Measurements from ENCODE around the gene CRKL.
A peak's percentile ranks its signal among the peaks of the same experiment; 100 is the strongest.
"Not testable (repeated sequence)": the region's sequence is repeated elsewhere in the genome, so short reads cannot be mapped to it uniquely, and the experiment has no call there.

The CRKL gene

GRCh38 chr22:20889025-20889704, 28.0 kb upstream of the CRKL start:
- Mint-ChIP-seq H3K4me3 (no peak overlapping the region), H3K9me3 (no peaks in the 10 kb centered on the region), H3K27ac (no peak overlapping the region), H3K4me1 (peaks cover 5% of the 10 kb centered on the region), H3K36me3 (peaks cover 54% of the 10 kb centered on the region)
- DNase-seq (ENCODE audit: low spot score in 2 of 2): no peak
- no peak for ATAC-seq

GRCh38 chr22:20889904-20890540, 27.2 kb upstream of the CRKL start:
- Mint-ChIP-seq H3K4me1 (peaks cover 5% of the 10 kb centered on the region), H3K27ac (no peak overlapping the region), H3K9me3 (no peaks in the 10 kb centered on the region), H3K4me3 (no peak overlapping the region), H3K36me3 (peaks cover 46% of the 10 kb centered on the region)
- DNase-seq (ENCODE audit: low spot score in 2 of 2): no peak
- ATAC-seq: no peak

GRCh38 chr22:20890975-20891374, 26.2 kb upstream of the CRKL start:
- H3K36me3 Mint-ChIP-seq: peaks cover 37% of the 10 kb centered on the region
- ATAC-seq (no peak), DNase-seq (ENCODE audit: low spot score in 2 of 2) (no peak)
- H3K9me3 Mint-ChIP-seq: no peaks in the 10 kb centered on the region
- no peak overlapping the region for H3K27ac Mint-ChIP-seq
- no peak overlapping the region for H3K4me3 Mint-ChIP-seq
- no peaks in the 10 kb centered on the region for H3K4me1 Mint-ChIP-seq

GRCh38 chr22:20897737-20898136, 19.5 kb upstream of the CRKL start:
- ATAC-seq; H3K36me3 Mint-ChIP-seq; H3K4me1 Mint-ChIP-seq; H3K4me3 Mint-ChIP-seq; H3K27ac Mint-ChIP-seq; DNase-seq (ENCODE audit: low spot score in 2 of 2); H3K9me3 Mint-ChIP-seq: not testable (repeated sequence)

DNA sequence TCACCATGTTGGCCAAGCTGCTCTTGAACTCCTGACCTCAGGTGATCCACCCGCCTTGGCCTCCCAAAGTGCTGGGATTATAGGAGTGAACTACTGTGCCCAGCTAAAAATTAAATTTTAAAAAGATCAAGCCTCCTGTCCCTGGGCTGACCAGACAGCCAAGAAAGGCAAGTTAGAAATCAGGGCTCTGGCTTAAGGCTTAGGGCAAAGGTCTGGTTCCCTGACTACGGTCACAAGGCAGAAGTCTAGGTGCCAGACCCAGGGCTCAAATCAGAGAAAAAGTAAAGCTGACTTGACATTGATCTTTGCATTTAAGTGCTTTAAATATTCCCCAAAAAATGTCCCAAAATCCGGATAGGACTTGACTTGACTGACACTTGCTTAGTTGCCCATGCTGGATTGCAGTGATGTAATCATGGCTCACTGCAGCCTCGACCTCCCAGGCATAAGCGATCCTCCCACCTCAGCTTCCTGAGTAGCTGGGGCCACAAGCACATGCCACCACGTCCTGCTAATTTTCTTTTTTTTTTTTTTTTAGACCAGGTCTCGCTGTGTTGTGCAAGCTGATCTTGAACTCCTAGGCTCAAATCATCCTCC, 17.3 kb upstream of the CRKL start:
- H3K4me1 Mint-ChIP-seq: no peaks in the 10 kb centered on the region

GRCh38 chr22:20901093-20902033, 15.8 kb upstream of the CRKL start:
- not testable (repeated sequence) for DNase-seq (ENCODE audit: low spot score in 2 of 2); H3K4me3 Mint-ChIP-seq; H3K4me1 Mint-ChIP-seq; H3K36me3 Mint-ChIP-seq; H3K9me3 Mint-ChIP-seq; H3K27ac Mint-ChIP-seq; ATAC-seq

More for the DNA sequence above, 17.3 kb upstream of the CRKL start:
- Mint-ChIP-seq H3K9me3 (no peaks in the 10 kb centered on the region), H3K36me3 (peaks cover 6% of the 10 kb centered on the region), H3K27ac (no peak overlapping the region), H3K4me3 (no peak overlapping the region)
- no peak for DNase-seq (ENCODE audit: low spot score in 2 of 2)
- no peak for ATAC-seq

GRCh38 chr22:20903093-20903492, 14.1 kb upstream of the CRKL start:
- H3K4me1 Mint-ChIP-seq: no peaks in the 10 kb centered on the region
- no peaks in the 10 kb centered on the region for H3K36me3 Mint-ChIP-seq
- no peaks in the 10 kb centered on the region for H3K9me3 Mint-ChIP-seq
- ATAC-seq: no peak
- no peak for DNase-seq (ENCODE audit: low spot score in 2 of 2)
- H3K4me3 Mint-ChIP-seq: no peak overlapping the region
- no peak overlapping the region for H3K27ac Mint-ChIP-seq

DNA sequence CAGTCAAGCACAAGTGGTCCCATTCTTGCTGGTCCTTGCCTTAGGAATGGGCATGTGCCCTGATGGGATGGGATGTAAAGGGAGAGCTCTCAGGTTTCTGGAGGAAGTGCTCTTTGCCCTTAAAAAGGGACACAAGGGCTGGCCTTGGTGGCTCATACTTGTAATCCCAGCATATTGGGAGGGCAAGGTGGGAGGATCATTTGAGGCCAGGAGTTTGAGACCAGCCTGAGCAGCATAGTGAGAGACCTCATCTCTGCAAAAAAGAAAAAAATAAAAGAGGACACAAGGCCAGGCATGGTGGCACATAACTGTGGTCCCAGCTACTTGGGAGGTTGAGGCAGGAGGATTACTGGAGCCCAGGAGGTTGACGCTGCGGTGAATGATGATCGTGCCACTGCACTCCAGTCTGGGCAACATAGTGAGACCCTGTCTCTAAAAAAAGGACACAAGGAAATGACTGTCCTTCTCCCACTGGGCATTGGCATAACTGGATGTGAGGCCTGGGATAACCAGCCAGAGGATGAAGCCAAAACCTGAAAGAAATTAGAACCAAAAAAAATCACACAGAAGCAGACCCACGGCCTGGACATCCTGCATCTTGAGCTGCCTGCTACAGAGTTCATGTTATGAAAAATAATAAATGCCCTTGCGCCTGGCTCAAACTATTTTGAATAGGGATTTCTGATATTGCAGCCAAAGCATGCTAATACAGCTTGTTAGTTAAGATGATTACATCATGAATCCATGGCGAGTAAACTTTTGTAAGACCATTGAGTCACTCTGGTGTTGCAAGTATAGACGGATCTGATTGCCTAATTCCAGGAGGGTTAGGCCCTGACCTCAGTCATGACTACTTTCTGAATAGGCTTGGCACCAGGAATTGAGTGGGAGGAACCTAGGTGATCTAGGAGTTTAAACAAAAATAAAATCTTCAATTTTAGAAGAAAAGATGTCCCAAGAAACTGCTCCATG, 12.9 kb upstream of the CRKL start:
- no peak for DNase-seq (ENCODE audit: low spot score in 2 of 2)
- H3K36me3 Mint-ChIP-seq: no peaks in the 10 kb centered on the region
- H3K4me1 Mint-ChIP-seq: no peaks in the 10 kb centered on the region
- no peak overlapping the region for H3K27ac Mint-ChIP-seq
- no peaks in the 10 kb centered on the region for H3K9me3 Mint-ChIP-seq
- H3K4me3 Mint-ChIP-seq: no peak overlapping the region
- peak; percentile 40 for ATAC-seq

DNA sequence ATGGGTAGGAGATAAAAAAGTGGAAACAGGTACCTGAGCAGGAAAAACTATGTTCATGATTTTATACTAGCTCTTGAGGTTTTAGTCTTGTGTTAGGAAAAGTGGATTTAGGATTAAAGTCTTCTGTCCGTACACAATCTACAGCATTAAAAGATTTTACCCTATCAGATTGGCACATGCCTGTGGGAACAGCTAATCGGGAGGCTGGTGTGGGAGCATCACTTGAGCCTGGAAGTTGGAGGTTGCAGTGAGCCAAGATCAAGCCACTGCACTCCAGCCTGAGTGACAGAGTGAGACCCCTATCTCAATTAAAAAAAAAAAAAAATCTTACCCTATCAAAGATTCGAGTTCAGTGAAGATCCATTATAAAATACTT, 12.2 kb upstream of the CRKL start:
- Mint-ChIP-seq H3K4me3 (no peak overlapping the region), H3K4me1 (no peaks in the 10 kb centered on the region), H3K36me3 (no peaks in the 10 kb centered on the region), H3K27ac (no peak overlapping the region), H3K9me3 (no peaks in the 10 kb centered on the region)
- ATAC-seq: no peak
- DNase-seq (ENCODE audit: low spot score in 2 of 2): no peak

DNA sequence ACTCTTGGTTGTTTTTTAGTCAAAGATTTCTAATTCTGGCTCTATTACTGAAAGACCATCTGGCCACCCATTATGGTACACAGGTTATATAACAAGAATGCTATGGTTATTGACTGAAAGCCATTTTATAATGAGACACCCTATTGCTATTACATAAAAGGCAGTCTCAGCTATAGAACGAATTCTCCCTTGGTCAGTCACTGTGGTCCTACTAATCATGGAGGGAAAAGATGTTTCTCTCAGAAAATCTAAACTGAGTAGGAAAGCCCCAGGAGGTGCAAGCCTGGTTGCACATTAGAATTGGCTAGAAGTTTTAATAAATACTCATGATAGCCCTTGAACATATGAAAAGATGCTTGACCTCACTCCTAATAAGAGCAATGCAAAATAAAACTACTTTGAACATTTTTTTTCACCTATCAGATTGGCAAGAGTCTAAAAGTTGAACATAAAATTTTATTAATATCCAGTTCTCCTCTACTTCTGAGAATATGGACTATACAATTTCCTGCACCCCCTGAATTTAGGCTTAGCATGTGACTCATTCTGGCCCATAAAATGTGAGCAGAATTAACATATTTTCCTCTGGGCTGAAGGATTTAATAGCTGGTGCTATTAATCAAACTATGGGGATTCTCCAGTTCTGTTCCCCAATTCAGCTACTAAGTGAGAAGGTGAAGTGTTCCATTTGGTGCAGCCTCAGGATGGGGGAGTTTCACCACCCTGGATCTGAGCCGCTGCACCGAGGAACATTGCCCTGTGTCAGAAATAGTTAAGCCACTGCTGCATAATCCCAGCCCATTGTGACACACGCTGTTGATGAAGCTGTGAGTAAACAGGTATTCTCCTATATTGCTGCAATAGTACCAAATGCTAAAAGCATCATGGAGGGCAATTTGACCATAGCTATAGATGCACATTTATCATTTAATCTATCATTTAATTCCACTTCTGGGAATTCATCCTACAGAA, 11.5 kb upstream of the CRKL start:
- H3K27ac Mint-ChIP-seq: no peak overlapping the region
- no peak for DNase-seq (ENCODE audit: low spot score in 2 of 2)
- H3K4me1 Mint-ChIP-seq: no peaks in the 10 kb centered on the region
- H3K36me3 Mint-ChIP-seq: no peaks in the 10 kb centered on the region
- no peak for ATAC-seq
- H3K4me3 Mint-ChIP-seq: no peak overlapping the region
- no peaks in the 10 kb centered on the region for H3K9me3 Mint-ChIP-seq

DNA sequence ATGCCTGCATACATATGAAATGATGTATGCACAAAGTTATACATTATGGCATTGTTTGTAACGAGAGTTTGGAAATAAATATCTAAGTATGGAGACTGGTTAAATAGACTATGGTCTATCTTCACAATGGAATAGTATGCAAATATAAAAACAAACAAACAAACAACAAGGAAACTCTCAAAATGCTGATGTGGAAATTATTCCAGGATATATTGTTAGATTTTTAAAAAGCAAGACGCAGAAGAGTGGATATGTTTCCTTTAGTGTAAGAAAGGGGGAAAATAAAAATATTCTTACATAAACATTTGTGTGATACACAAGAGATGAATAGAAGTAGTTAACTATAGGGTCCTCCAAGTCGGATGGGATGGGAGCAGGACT, 10.8 kb upstream of the CRKL start:
- Mint-ChIP-seq H3K4me3 (no peak overlapping the region), H3K27ac (no peak overlapping the region), H3K36me3 (no peaks in the 10 kb centered on the region), H3K9me3 (no peaks in the 10 kb centered on the region), H3K4me1 (no peaks in the 10 kb centered on the region)
- no peak for DNase-seq (ENCODE audit: low spot score in 2 of 2)
- ATAC-seq: no peak

DNA sequence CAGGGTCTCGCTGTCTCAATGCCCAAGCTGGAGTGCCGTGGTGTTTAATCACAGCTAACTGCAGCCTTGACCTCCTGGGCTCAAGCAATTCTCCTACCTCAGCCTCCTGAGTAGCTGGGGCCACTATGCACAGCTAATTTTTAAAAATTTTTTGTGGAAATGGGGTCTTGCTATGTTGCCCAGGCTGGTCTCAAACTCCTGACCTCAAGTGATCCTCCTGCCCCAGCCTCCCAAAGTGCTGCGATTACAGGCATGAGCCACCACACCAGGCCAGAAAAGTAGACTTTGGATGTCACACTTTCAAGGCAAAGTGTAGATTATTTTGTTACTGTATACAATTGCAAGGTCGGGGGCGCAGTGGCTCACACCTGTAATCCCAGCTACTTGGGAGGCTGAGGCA, 8.5 kb upstream of the CRKL start:
- H3K4me1 Mint-ChIP-seq; ATAC-seq; DNase-seq (ENCODE audit: low spot score in 2 of 2); H3K4me3 Mint-ChIP-seq; H3K27ac Mint-ChIP-seq; H3K36me3 Mint-ChIP-seq; H3K9me3 Mint-ChIP-seq: not testable (repeated sequence)

- no peaks in the 10 kb centered on the region for H3K9me3 Mint-ChIP-seq
- no peaks in the 10 kb centered on the region for H3K4me1 Mint-ChIP-seq
- ATAC-seq (no peak), DNase-seq (ENCODE audit: low spot score in 2 of 2) (no peak)
- no peaks in the 10 kb centered on the region for H3K36me3 Mint-ChIP-seq
- H3K27ac Mint-ChIP-seq: peak overlapping the region; percentile 59
- no peak overlapping the region for H3K4me3 Mint-ChIP-seq
These were observed 7.5 kb upstream of the CRKL start for GRCh38 chr22:20909543-20910303.

Measured in stimulated activated effector memory CD8-positive, alpha-beta T cell treated with anti-CD3 and anti-CD28 coated beads, Interleukin-12 subunit alpha, Interleukin-12 subunit beta, amount 100 ng/mL, for 72 hours (primary cell).